Measurements from ENCODE around the gene SPACA4.

DNA sequence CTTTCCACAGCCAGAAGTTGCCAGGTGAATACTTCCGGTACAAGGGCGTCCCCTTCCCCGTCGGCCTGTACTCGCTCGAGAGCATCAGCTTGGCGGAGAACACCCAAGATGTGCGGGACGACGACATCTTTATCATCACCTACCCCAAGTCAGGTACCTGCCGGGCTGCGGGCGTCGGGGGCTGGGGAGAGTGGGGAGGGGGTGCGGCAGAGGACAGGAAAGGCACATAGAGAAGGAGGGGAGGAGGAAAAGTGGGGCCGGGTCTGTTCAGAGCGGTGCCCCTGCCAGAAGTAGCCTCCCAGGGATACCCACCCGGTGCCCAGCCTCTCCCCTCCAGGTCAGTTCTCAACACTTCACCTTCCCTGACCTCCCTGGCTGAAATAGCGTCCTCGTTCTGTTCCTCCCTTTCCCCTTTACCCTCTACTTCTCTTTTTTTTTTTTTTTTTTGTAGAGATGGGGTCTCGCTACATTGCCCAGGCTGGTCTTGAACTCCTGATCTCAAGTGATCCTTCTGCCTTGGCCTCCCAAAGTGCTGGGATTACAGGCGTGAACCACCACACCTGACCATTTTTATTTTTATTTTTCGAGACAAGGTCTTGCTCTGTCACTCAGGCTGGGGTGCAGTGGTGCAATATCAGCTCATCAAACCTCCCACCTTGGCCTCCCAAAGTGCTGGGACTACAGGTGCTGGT lies 30.5 kb upstream of the SPACA4 start:
- TF ChIP-seq, protein P1, sequence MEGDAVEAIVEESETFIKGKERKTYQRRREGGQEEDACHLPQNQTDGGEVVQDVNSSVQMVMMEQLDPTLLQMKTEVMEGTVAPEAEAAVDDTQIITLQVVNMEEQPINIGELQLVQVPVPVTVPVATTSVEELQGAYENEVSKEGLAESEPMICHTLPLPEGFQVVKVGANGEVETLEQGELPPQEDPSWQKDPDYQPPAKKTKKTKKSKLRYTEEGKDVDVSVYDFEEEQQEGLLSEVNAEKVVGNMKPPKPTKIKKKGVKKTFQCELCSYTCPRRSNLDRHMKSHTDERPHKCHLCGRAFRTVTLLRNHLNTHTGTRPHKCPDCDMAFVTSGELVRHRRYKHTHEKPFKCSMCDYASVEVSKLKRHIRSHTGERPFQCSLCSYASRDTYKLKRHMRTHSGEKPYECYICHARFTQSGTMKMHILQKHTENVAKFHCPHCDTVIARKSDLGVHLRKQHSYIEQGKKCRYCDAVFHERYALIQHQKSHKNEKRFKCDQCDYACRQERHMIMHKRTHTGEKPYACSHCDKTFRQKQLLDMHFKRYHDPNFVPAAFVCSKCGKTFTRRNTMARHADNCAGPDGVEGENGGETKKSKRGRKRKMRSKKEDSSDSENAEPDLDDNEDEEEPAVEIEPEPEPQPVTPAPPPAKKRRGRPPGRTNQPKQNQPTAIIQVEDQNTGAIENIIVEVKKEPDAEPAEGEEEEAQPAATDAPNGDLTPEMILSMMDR (conservative IDR thresholded peaks at IDR 0.05), result no peak
- TF ChIP-seq EZH2 (IDR thresholded peaks at IDR 0.05; ENCODE audit: low read depth), result no peak
